Liver (tissue), 3 donors: ENCODE data around the gene ORC3.

Experiments used
- ATF3 ChIP-seq: IDR thresholded peaks from 2 replicates; pipeline ENCODE4 v1.6.1; 2016; ENCODE audit warnings: antibody characterized with exemption
- CTCF ChIP-seq: fragments of 150-350 bp; IDR thresholded peaks from 2 replicates; pipeline ENCODE4 v1.5.1; 2017; ENCODE audit warnings: improper control_type of control experiment, low read depth, low read length; ENCODE audit not compliant: missing input control
- EGR1 ChIP-seq, 2 donors: IDR thresholded peaks; 2 replicates each; pipeline ENCODE4 v1.6.1; 2016 to 2018; ENCODE audit warnings: antibody characterized with exemption in 2 of 2, low read depth in 2 of 2
- GABPA ChIP-seq, 2 donors: IDR thresholded peaks in 1 of 2; conservative IDR thresholded peaks in 1 of 2; 2 replicates each; pipeline ENCODE4 v1.6.1; 2016; ENCODE audit warnings: antibody characterized with exemption in 2 of 2, mild to moderate bottlenecking in 1 of 2, moderate library complexity in 1 of 2
- JUND ChIP-seq, 2 donors: IDR thresholded peaks; 2 replicates each; pipeline ENCODE4 v1.6.1; 2016; ENCODE audit warnings: antibody characterized with exemption in 2 of 2
- MAX ChIP-seq: IDR thresholded peaks from 2 replicates; pipeline ENCODE4 v1.6.1; 2016; ENCODE audit warnings: antibody characterized with exemption
- NR2F2 ChIP-seq: IDR thresholded peaks from 2 replicates; pipeline ENCODE4 v1.6.1; 2016; ENCODE audit warnings: antibody characterized with exemption
- RAD21 ChIP-seq, 2 donors: IDR thresholded peaks; 2 replicates each; pipeline ENCODE4 v1.6.1; 2016; ENCODE audit warnings: antibody characterized with exemption in 2 of 2, mild to moderate bottlenecking in 2 of 2
- REST ChIP-seq: IDR thresholded peaks from 2 replicates; pipeline ENCODE4 v1.6.1; 2016; ENCODE audit warnings: antibody characterized with exemption, mild to moderate bottlenecking
- SP1 ChIP-seq: IDR thresholded peaks from 2 replicates; pipeline ENCODE4 v1.6.1; 2018; ENCODE audit warnings: antibody characterized with exemption, mild to moderate bottlenecking
- TAF1 ChIP-seq: conservative IDR thresholded peaks from 2 replicates; pipeline ENCODE4 v1.6.1; 2016; ENCODE audit warnings: antibody characterized with exemption, mild to moderate bottlenecking
- YY1 ChIP-seq: IDR thresholded peaks from 2 replicates; pipeline ENCODE4 v1.6.1; 2016; ENCODE audit warnings: antibody characterized with exemption, mild to moderate bottlenecking
- donor health status: healthy.
- donor health status: healthy.

GRCh38 chr6:87654875-87655454, 65.0 kb downstream of the ORC3 start:
- TF ChIP-seq YY1 (no peak), CTCF (no peak), REST (no peak), JUND (IDR thresholded peaks at IDR 0.05) (no peak), SP1 (no peak), MAX (no peak), GABPA (IDR thresholded peaks at IDR 0.05 in 1 of 2, conservative IDR thresholded peaks at IDR 0.05 in 1 of 2) (no peak), EGR1 (IDR thresholded peaks at IDR 0.05; ENCODE audit: low read depth in 2 of 2) (no peak), RAD21 (IDR thresholded peaks at IDR 0.05) (no peak), NR2F2 (no peak), ATF3 (no peak), TAF1 (no peak)
